Urothelium cell line (cell line): Measurements from ENCODE around the gene CHADL.

Experiments
- DNase-seq: peaks from one replicate; pipeline ENCODE4 v3.0.0; 2011; ENCODE audit warnings: low spot score, mixed read lengths
- FAIRE-seq: peaks from 2 replicates; lab custom pipeline; 2011; peaks lifted over from hg19 to GRCh38; lab: Jason Lieb, UNC

The CHADL gene

GRCh38 chr22:41257696-41258095, 17.0 kb upstream of the CHADL start:
- FAIRE-seq = no peak
- DNase-seq = no peak

DNA sequence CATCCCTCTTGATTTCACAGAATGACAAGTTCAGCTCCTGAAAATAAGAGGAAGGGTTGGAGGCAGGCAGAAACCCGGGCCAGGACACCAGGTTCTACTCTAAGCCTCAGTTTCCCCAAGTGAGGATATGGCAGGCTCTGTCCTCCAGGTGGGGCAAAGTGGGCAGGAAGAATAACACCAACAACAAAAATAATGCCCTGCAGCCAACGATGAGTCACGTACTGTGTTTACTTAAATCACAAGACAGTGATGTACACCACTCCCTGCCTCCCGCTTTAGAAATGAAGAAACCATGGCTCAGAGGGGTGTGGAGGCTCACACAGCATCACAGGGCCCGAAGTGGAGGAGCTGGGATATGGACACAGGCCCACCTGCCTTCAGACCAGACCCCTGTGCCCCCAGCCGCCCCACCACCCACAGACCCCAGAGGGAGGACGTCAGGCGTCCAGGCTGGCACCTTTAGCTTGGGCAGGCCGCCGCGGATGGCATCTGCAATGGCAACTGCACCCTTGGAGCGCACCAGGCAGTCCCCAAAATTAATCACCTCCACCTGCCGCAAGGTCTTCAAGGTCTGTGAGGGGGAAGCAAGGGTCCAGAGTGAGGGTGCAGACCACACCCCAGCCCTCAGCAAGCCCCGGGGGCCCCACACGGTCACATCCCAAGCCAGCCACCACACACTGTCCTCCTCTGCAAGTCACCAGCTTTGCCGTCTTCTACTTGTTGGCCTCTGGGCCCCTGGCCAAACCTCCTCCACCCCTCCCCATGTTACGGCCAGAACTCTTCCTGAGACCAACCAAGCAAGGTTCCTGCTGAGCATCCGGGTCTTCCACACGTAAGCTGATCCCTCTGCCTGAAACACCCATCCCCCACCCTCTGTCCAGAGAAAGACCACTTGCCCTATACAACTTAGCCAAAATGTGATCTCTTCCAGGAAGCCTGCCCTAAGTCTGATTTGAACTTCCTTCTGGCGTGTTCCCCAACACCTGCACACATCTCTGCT, 15.8 kb upstream of the CHADL start:
- FAIRE-seq = no peak
- DNase-seq = no peak

- FAIRE-seq = no peak
- no peak for DNase-seq
Observed at GRCh38 chr22:41254230-41254629, 13.5 kb upstream of the CHADL start.

- no peak for FAIRE-seq
Observed at GRCh38 chr22:41252365-41252764, 11.6 kb upstream of the CHADL start.

DNA sequence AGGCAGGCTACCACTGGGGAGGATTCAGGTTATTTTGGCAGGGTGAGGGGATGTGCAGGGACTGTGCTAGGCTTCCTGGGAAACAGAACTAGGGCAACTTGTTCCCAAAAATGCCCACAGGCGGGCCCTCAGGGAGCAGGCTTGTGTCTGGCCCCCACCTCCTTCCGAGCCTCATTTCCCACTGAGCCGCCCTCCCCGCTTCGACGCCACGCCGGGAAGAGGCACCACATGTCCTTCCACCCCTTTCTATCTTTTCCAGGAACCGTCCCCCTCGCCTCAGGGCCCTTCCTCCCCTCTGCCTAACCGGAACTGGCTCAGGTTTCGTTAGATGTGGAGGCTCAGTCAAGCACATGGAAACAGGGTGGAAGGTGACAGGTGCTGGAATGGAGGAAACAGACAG, 9.4 kb upstream of the CHADL start:
- DNase-seq (no peak), FAIRE-seq (no peak)

More at GRCh38 chr22:41252365-41252764, 11.6 kb upstream of the CHADL start:
- DNase-seq = no peak

GRCh38 chr22:41249442-41249841, 8.7 kb upstream of the CHADL start:
- DNase-seq (no peak), FAIRE-seq (no peak)

DNA sequence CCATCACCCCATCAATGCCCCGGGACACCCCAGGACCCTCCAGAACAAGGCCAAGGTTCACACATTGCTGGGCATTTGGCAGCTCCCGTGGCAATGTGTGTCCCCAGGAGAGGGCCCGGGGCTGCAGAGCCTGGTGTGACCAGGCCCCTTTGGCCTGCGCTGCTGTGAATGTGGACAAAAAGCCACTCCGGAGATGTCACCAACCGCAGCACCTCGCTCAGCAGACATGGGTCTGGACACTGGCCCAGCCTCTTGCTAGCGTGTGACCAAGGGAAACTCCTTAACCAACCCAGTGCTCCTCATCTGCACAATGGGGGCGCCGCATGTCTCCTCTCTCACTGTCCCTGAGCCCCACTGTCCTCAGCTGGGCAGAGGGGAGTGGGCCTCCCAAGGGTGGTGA, 8.0 kb upstream of the CHADL start:
- DNase-seq (no peak), FAIRE-seq (no peak)

DNA sequence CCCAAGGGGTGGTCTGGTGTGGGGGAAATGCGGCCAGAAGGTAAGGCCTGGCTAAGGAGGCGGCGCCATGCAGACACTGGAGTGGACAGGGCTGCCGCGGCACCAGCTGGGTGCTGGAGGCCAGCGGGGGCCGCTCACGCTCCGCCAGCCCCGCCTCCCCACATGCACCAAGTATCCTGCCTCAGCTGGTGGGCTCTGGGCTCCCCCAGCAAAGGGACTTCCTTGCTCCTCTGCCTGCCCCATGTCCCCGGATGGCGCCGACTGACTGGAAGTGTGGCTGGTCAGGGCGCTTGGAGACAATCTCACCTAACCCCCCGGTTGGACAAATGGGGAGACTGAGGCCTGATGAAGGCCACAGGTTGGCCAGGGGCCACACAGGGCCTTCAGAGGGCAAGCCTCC, 7.6 kb upstream of the CHADL start:
- no peak for DNase-seq
- no peak for FAIRE-seq

- no peak for DNase-seq
- no peak for FAIRE-seq
Observed at GRCh38 chr22:41247703-41248102, 7.0 kb upstream of the CHADL start.

DNA sequence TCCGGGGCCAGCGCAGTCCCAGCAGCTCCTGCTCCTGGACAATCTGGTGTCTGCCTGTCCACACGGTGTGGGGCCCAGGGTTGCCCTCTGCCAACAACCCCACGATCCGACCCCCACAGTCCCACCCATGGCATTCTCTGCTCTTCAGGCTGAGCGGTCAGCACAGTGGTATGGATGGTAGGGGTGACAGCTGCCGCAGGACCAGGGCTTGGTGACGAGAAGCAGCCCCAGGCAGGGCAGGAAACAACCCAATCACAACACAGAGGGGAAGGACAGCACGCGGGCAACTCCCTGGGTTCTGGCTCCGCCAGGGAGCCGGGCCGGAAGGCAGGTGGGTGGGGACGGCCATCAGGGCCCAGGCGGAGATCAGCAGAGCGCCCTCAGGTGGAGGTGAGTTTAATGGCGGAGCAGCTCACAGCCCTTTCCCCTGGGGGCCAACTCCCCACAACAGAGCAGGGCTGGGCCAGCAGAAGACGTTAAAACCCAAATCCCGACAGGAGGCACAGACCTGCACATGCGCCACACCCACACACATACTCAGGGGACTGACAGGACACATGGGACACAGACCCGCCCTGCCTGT, 5.3 kb upstream of the CHADL start:
- no peak for DNase-seq
- no peak for FAIRE-seq

- FAIRE-seq (peak; percentile 20), DNase-seq (no peak)
Observed at GRCh38 chr22:41243361-41243760, 2.6 kb upstream of the CHADL start.

DNA sequence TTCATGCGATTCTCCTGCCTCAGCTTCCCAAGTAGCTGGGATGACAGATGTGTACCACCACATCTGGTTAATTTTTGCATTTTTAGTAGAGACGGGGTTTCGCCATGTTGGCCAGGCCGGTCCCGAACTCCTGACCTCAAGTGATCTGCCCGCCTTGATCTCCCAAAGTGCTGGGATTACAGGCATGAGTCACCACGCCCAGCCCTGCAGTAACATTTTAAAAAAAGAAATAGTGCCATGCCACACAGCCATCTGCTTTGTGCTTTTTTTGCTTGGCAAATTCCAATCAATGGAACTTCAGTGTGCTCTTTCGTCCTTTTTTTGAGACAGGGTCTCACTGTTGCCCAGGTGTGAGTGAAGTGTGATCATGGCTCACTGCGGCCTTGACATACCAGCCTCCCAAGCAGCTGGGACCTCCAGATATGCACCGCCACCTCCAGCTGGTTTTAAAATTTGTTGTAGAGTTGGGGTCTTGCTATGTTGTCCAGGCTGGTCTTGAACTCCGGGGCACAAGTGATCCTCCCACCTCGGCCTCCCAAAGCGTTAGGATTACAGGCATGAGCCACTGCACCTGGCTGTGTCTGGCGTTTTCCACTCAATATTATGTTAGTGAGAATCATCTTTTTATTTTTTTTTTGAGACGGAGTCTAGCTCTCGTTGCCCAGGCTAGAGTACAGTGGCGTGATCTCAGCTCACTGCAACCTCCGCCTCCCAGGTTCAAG, 1.8 kb upstream of the CHADL start:
- FAIRE-seq = no peak
- DNase-seq = no peak

- FAIRE-seq (no peak), DNase-seq (no peak)
Observed at GRCh38 chr22:41241133-41241676, 474 bp upstream of the CHADL start.

DNA sequence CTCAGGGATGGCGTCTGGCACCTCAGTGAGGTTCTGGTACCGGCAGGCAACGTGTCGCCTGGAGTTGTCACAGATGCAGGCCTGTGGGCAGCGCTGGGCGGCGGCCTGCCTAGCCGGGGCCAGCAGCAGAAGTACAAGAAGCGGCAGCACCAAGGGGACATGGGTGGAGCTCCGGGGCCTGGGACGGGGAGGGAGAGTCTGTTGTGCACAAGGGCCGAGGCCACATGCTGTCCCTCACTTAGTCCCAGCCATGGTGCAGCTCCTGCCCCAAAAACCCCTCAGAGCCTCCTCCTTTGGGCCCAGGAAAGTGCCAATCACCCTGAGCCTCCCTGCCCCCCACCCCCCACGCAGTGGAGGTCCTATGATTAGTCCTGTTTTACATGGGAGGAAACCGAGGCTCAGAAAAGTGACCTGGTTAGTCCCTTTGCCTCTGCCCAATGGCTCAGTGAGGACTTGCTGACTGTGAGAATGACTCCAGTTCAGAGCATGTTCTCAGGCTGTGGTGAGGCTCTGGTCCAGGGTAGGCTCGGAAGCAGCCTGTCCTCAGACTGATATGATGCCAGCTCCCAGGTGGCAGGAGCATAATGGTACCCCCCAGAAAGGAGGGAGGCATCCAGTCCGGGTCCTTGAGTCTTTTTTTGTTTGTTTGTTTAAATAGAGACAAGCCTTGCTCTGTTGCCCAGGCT, 1.1 kb downstream of the CHADL start:
- DNase-seq (no peak), FAIRE-seq (no peak)

DNA sequence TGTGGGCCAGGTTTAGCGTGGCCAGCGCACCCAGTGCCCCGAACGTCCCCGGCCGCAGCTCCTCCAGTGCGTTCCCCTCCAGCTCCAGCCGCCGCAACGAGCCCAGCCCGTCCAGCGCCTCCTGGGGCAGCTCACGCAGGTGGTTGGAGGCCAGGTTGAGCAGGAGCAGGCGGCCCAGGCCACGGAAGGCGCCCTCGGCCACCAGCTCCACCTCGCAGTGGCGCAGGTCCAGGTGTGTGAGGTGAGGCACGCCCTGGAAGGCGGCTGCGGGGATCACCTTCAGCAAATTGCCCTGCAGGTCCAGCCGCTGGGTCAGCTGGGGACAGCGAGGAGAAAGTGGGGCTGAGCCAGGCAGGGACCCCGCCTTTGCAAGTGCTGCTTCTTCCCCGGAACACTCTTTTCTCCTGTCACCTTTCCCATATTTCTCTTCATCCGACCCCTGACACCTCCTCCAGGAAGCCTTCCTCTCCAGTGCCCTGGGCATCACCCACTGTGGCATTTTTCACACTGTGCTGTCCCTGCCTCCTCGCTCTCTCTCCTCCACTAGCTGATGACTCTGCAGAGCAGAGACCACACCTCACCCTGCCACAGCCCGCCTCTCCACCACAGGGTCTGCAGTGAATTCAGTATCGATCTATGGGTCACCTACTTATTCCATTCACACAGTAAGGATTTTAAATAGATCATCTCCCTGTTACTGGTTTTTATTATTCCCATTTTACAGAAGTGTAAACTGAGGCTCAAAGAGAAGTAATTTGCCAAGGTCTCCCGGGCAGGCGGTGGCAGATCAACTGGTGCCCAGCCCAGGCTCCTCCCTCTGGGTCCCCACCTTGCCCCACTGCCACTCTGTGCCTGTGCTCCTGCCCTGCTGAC, 1.9 kb downstream of the CHADL start:
- no peak for DNase-seq
- FAIRE-seq = no peak

DNA sequence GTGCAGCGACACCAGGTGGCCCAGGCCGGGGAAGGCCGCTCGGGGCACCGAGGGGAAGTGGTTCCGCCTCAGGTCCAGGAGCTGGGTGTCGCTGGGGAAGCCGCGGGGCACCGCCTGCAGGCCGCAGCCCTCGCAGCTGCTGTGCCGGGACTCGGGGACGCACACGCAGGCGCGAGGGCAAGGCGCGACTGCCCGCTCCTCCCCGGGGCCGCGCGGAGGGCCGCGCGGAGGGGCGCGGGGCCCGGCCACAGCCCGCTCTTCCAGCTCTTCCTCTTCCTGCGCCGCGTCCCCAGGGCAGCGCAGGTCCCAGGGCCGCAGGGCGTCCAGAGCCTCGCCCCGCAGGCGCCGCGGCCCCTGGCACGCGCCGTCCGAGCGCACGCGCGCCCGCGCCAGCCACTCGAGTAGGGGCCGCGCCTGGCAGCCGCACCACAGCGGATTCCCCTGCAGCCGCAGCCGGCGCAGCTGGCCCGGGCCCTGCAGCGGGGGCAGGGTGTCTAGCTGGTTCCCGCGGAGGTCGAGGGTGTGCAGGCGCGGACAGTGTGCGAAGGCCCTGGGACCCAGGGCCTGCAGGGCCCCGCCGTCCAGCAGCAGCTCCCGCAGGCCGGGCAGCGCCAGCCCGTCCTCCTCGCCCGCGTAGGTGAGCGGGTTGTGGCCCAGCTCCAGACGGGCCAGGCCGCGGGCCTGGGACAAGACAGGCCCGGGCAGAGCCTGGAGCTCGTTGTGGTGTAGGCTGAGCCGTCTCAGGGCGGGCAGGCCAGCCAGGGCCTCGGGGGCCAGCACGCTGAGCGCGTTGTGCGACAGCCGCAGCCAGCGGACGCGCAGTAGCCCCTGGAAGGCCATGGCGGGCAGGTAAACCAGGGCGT, 2.8 kb downstream of the CHADL start:
- FAIRE-seq = no peak
- DNase-seq = no peak

DNA sequence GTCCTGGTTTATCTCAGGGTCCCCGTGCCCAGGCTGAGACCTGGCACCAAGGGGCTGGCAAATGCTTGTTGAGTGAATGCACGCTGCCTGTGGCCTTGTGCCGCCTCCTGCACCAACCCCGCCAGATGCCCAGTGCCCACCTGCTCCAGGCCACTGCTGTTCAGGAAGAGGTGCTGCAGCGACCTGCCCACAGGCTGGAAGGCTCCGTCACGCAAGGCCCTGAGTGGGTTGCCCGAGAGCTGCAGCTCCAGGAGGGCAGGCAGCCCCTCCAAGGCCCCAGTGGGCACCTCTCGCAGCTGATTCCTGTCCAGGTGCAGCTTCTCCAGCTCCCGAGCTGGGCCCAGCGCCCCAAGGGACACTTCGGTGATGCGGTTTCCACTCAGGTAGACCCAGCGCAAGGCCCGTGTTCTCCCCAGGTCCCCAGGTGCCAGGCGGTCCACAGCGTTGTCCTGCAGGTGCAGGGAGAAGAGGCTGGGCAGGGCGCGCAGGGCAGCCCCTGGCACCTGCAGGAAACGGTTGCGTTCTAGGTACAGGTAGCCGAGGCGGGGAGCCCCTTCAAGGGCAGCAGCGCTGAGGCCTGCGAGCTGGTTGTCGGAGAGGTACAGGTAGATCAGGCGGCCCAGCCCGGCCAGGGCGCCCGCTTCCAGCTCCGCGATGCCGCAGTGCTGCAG, 3.6 kb downstream of the CHADL start:
- FAIRE-seq = no peak

More for the DNA sequence above, 3.6 kb downstream of the CHADL start:
- no peak for DNase-seq
